Neural cell (in vitro differentiated cells): ENCODE results near the gene GCLM.

Experiments used
- CTCF ChIP-seq: fragments of 450-650 bp; IDR thresholded peaks from 2 replicates; pipeline ENCODE4 v1.5.1; 2014; ENCODE audit warnings: antibody characterized with exemption, mild to moderate bottlenecking, moderate library complexity; ENCODE audit not compliant: poor library complexity, severe bottlenecking
- EP300 ChIP-seq: fragments of 450-650 bp; conservative IDR thresholded peaks from 2 replicates; pipeline ENCODE4 v1.6.1; 2014; ENCODE audit warnings: antibody characterized with exemption, mild to moderate bottlenecking, moderate library complexity; ENCODE audit not compliant: poor library complexity, severe bottlenecking
- EZH2 ChIP-seq: fragments of 200-600, 300-800 bp; shearing (Covaris generic), sonication (generic); IDR thresholded peaks from 2 replicates; pipeline ENCODE4 v1.6.1; 2014; ENCODE audit warnings: antibody characterized with exemption, low read length, borderline replicate concordance, mild to moderate bottlenecking; ENCODE audit not compliant: insufficient read depth, poor library complexity, severe bottlenecking
- POLR2AphosphoS5 ChIP-seq: IDR thresholded peaks from 2 replicates; pipeline ENCODE4 v1.6.1; 2012
- RAD21 ChIP-seq: fragments of 450-650 bp; conservative IDR thresholded peaks from 2 replicates; pipeline ENCODE4 v1.6.1; 2014; ENCODE audit warnings: antibody characterized with exemption, mild to moderate bottlenecking, moderate library complexity
- REST ChIP-seq: IDR thresholded peaks from 2 replicates; pipeline ENCODE4 v1.6.1; 2012; ENCODE audit warnings: borderline replicate concordance
- SMC3 ChIP-seq: fragments of 450-650 bp; conservative IDR thresholded peaks from 2 replicates; pipeline ENCODE4 v1.6.1; 2014; ENCODE audit warnings: antibody characterized with exemption, mild to moderate bottlenecking, moderate library complexity; ENCODE audit not compliant: poor library complexity
- TAF1 ChIP-seq: IDR thresholded peaks from 2 replicates; pipeline ENCODE4 v1.6.1; 2012; ENCODE audit warnings: low read depth

GRCh38 chr1:93845538-93846205 lies 63.6 kb downstream of the GCLM start:
- TF ChIP-seq CTCF = no peak
- no peak for TF ChIP-seq SMC3
- TF ChIP-seq EZH2 = no peak
- TF ChIP-seq POLR2AphosphoS5 = no peak
- no peak for TF ChIP-seq RAD21
- TF ChIP-seq TAF1 = peak; percentile 16
- TF ChIP-seq EP300 = no peak
- TF ChIP-seq REST = no peak
